GM19468 (cell line): ENCODE data around the gene HPGD.
"Not testable (repeated sequence)": the region's sequence is repeated elsewhere in the genome, so short reads cannot be mapped to it uniquely, and the experiment has no call there.

Experiments
- ATAC-seq: cut with Tn5 transposase; IDR thresholded peaks from one replicate; pipeline ENCODE4 v1.9.1; 2021; ENCODE audit warnings: mild to moderate bottlenecking, moderate library complexity, moderate number of reproducible peaks; ENCODE audit not compliant: unreplicated experiment; ENCODE audit errors: extremely low read depth

The HPGD gene

GRCh38 chr4:174528226-174528625 is 5.9 kb upstream of the HPGD start:
- no peak for ATAC-seq

GRCh38 chr4:174526731-174527130 is 4.4 kb upstream of the HPGD start:
- no peak for ATAC-seq

GRCh38 chr4:174524242-174524641 is 2.0 kb upstream of the HPGD start:
- no peak for ATAC-seq

GRCh38 chr4:174523025-174523693 is 871 bp upstream of the HPGD start:
- ATAC-seq = no peak

GRCh38 chr4:174521800-174522182 is 497 bp downstream of the HPGD start:
- no peak for ATAC-seq

GRCh38 chr4:174520660-174521059 is 1.6 kb downstream of the HPGD start:
- no peak for ATAC-seq

GRCh38 chr4:174517502-174518445 is 4.5 kb downstream of the HPGD start:
- ATAC-seq = no peak

GRCh38 chr4:174516794-174517193 is 5.5 kb downstream of the HPGD start:
- ATAC-seq = no peak

- ATAC-seq = no peak
These were observed 5.9 kb downstream of the HPGD start for GRCh38 chr4:174516345-174516744.

GRCh38 chr4:174512745-174513144 is 9.5 kb downstream of the HPGD start:
- no peak for ATAC-seq

- no peak for ATAC-seq
These were observed 16.4 kb downstream of the HPGD start for GRCh38 chr4:174505892-174506291.

- no peak for ATAC-seq
These were observed 17.3 kb downstream of the HPGD start for GRCh38 chr4:174505007-174505406.

- ATAC-seq = no peak
These were observed 19.1 kb downstream of the HPGD start for GRCh38 chr4:174503079-174503715.

GRCh38 chr4:174496631-174497432 is 25.5 kb downstream of the HPGD start:
- ATAC-seq = no peak

- no peak for ATAC-seq
These were observed 26.7 kb downstream of the HPGD start for GRCh38 chr4:174495626-174496025.

- no peak for ATAC-seq
These were observed 27.6 kb downstream of the HPGD start for GRCh38 chr4:174494726-174495125.

- ATAC-seq = no peak
These were observed 28.1 kb downstream of the HPGD start for GRCh38 chr4:174494146-174494545.

- no peak for ATAC-seq
These were observed 31.8 kb downstream of the HPGD start for GRCh38 chr4:174490451-174490961.

GRCh38 chr4:174488368-174488767 is 33.9 kb downstream of the HPGD start:
- ATAC-seq = not testable (repeated sequence)

GRCh38 chr4:174485025-174485424 is 37.3 kb downstream of the HPGD start:
- ATAC-seq = no peak
